HG03469 (cell line): ENCODE measurements around the gene HSPA1B.
A peak's percentile ranks its signal among the peaks of the same experiment; 100 is the strongest.
"Not testable (repeated sequence)": the region's sequence is repeated elsewhere in the genome, so short reads cannot be mapped to it uniquely, and the experiment has no call there.

Experiments used
- ATAC-seq: cut with Tn5 transposase; IDR thresholded peaks from one replicate; pipeline ENCODE4 v1.9.1; 2021; ENCODE audit warnings: mild to moderate bottlenecking, moderate library complexity, moderate number of reproducible peaks; ENCODE audit not compliant: unreplicated experiment

HSPA1B gene

DNA sequence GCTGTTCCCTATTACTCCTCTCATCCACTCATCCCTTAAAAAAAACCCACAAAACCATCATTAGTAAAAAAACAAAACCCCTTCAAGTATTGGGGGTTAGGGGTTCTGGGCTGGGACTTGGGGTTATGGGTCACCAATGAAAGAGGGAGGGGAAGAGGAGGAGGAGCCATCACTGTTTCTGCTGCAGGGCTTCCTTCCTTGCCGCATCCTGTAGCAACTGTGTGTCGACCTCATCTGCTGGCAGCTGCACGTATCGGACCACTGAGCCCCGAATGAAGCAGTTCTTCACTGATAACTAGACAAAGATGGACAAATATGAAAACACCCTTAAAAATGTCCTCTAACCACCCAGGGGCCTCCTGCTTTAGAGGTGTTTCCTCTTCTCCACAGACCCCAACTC lies 29.9 kb upstream of the HSPA1B start:
- no peak for ATAC-seq

DNA sequence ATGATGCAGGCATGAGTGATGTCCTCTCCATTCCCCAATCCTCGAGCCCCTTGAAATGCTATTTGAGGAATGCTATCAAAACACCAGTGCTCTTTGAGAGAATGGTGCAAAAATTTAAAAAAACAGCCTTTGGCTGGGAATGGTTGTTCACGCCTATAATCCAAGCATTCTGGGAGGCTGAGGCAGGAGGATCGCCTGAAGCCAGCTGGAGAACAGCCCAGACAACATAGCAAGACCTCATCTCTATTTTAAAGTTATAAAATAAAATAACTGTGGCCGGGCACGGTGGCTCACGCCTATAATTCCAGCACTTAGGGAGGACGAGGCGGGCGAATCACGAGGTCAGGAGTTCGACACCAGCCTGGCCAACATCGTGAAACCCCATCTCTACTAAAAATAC lies 27.8 kb upstream of the HSPA1B start:
- ATAC-seq = no peak

DNA sequence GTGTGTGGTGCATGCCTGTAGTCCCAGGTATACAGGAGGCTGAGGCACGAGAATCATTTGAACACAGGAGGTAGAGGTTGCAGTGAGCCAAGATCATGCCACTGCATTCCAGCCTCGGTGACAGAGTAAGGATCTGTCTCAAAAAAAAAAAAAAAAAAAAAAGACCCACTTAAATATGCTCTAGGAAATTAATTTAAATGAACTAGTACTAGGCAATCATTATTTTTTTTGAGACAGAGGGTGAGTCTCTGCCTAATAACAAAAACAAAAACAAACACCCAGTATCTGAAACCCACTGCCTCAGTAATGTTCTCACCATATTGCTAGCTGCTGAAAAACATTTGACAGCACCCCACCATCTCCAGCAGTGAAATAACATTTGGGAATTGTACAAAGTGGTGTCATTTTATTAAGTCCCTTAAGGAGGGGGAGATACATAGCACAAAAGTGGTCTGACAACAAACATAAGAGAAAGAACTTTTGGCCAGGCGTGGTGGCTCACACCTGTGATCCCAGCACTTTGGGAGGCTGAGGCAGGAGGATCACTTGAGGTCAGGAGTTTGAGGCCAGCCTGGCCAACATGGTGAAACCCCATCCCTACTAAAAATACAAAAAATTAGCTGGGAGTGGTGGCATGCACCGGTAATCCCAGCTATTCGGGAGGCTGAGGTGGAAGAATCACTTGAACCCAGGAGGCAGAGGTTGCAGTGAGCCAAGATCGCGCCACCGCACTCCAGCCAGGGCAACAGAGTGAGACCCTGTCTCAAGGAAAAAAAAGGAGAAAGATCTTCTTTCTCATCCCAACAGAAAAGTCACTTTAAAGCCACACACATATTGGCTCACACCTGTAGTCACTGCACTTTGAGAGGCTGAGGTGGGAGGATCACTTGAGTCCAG lies 26.3 kb upstream of the HSPA1B start:
- ATAC-seq = not testable (repeated sequence)

DNA sequence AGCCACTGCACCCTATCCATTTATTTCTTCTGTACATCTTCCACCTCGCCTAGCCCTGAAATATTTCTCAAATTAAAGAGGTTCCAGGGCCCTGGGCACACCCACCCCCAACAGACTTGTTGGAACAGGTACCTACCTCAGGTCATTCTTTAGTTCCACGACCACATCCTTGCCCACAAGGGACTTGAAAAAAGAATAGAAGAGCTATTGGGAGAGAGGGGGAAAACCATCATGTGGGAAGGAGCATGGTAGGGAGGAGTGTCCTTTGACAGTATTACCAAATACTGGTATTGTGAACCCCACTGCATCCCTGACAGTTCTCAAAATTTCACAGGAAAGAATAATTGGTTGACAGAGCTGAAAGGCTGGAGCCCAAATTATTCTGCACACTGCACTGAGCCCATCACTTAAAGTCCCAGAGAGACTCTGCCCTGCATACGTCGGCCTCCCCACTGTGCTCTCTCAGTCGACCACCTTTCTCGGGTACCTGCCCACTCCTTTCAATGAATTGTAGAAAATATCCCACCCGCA lies 21.5 kb upstream of the HSPA1B start:
- no peak for ATAC-seq

GRCh38 chr6:31806470-31807272 lies 20.9 kb upstream of the HSPA1B start, which contains the start of gene LSM2:
LSM2 (minus strand) TSS chr6:31806966; CDS start chr6:31806757, 209 bp downstream.
- ATAC-seq = peak; percentile 72

DNA sequence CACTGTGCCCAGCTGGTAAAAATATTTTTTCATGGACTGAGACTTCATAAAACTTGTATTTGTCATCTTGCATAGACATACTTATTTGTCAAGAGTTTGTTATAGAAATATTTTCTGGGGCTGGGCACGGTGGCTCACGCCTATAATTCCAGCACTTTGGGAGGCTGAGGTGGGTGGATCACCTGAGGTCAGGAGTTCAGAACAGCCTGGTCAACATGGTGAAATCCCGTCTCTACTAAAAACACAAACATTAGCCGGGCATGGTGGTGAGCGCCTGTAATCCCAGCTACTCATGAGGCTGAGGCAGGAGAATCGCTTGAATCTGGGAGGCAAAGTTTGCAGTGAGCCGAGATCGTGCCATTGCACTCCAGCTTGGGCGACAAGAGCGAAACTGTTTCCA lies 18.9 kb upstream of the HSPA1B start:
- ATAC-seq = not testable (repeated sequence)

- no peak for ATAC-seq
These were observed 15.9 kb upstream of the HSPA1B start for GRCh38 chr6:31811645-31812044.

- no peak for ATAC-seq
These were observed 14.1 kb upstream of the HSPA1B start for GRCh38 chr6:31813465-31813849.

DNA sequence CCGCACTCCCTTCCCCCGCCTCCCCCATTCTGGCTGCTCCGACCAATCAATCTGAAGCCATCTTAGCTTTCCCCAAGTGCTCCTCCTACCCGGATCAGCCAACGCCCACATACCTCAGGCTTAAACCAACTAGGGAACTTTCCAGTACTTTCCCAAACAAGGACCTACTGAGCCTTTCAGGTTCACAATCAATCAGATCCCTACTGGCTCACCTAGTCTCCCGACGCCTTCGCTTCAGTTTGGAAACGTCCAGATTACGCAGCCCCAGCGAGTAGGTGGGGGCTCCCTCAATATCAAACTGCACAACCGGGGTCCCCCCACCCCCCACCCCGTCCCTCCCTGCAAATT lies 12.9 kb upstream of the HSPA1B start:
- no peak for ATAC-seq

DNA sequence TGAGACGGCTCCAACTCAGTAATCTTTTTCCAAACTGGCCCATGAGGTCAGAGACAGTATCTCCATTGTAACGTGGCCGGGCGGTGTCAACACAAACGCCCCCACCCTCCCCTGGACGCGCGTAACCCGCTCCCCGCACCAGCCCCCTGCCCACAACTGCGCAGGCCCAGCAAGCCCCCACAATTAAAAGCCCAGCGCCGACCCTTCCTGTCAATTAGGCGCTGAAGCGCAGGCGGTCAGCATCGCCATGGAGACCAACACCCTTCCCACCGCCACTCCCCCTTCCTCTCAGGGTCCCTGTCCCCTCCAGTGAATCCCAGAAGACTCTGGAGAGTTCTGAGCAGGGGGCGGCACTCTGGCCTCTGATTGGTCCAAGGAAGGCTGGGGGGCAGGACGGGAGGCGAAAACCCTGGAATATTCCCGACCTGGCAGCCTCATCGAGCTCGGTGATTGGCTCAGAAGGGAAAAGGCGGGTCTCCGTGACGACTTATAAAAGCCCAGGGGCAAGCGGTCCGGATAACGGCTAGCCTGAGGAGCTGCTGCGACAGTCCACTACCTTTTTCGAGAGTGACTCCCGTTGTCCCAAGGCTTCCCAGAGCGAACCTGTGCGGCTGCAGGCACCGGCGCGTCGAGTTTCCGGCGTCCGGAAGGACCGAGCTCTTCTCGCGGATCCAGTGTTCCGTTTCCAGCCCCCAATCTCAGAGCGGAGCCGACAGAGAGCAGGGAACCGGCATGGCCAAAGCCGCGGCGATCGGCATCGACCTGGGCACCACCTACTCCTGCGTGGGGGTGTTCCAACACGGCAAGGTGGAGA lies 12.3 kb upstream of the HSPA1B start, which contains the start of the genes HSPA1A and HSPA1L:
HSPA1A (plus strand) TSS at position 519 of the 814 bp plus-strand sequence; CDS start at position 733, 214 bp downstream.
HSPA1L (minus strand) TSS at position 259 of the 814 bp plus-strand sequence. CDS start 3,311 bp downstream, outside the sequence.
- ATAC-seq = no peak

- not testable (repeated sequence) for ATAC-seq
These were observed 10.2 kb upstream of the HSPA1B start for GRCh38 chr6:31817133-31817928.

- ATAC-seq = not testable (repeated sequence)
These were observed 9.5 kb upstream of the HSPA1B start for GRCh38 chr6:31817929-31818511.

DNA sequence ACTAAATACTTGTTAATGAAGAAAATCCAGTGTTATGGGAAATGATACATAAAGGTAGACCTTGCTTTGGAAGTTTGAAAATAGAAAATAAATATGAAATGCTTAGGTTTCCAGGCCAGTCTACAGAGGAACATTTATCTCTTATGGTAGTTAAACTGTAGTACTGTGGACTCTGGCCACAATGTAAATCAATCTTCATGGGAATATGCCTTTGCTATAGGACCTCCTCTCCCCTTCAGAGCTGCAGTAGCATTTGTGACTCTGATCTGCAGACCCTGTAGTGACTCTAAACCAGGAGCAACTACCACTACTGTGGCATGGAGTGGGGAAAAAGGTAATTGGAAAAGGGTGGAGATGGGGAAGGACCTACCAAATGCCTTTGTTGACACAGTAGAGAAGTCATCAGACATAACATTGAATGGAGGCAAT lies 7.7 kb upstream of the HSPA1B start:
- no peak for ATAC-seq

DNA sequence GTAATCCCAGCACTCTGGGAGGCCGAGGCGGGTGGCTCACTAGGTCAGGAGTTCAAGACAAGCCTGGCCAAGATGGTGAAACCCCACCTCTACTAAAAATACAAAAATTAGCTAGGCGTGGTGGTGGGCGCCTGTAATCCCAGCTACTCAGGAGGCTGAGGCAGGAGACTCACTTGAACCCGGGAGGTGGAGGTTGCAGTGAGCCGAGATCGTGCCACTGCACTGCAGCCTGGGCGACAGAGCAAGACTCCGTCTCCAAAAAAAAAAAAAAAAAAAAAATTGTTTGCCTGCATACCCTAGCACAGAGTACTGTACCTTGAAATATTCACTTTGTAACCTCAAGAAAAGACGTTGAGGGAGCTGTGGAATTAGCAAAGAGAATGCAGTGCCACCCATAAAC lies 7.1 kb upstream of the HSPA1B start:
- ATAC-seq = not testable (repeated sequence)

GRCh38 chr6:31821301-31822035 lies 6.1 kb upstream of the HSPA1B start:
- ATAC-seq = no peak

DNA sequence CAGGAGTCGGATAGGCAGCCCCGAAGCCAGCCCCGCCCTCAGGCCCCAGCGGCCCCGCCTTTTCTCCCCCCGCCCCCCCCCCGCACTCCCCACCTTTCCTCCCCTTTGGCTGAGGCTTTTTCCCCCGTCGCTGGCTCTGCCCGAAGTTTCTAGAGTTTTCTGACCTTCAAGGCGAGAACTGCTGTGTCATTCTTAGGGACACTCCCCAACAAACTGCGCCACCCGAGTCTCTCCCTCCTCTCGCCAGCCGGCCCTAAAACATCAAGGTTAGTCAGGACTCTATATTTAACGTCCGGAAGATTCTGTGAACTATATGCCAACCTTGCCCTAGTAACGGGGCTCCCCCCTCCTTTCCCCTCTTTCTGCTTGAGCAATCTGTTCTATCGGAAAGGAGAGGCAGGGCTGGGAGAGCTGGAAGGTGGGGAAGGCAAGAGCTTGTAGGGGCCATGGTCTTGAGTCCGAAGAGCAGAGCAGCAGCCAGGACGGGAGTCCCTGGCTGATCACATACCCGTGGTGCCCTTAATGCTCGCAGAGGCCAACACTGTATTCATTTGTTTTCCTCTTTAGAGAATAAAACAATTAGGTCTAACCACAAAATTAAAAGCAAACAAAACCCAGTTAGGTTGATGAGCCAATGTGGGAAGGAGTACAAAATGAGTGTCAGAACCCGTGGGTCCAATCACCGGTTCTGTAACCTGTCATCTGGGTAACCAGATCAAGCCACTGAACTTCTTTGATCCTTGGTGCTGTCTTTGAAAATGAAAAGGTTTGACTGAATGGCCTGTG lies 5.3 kb upstream of the HSPA1B start:
- ATAC-seq = no peak

DNA sequence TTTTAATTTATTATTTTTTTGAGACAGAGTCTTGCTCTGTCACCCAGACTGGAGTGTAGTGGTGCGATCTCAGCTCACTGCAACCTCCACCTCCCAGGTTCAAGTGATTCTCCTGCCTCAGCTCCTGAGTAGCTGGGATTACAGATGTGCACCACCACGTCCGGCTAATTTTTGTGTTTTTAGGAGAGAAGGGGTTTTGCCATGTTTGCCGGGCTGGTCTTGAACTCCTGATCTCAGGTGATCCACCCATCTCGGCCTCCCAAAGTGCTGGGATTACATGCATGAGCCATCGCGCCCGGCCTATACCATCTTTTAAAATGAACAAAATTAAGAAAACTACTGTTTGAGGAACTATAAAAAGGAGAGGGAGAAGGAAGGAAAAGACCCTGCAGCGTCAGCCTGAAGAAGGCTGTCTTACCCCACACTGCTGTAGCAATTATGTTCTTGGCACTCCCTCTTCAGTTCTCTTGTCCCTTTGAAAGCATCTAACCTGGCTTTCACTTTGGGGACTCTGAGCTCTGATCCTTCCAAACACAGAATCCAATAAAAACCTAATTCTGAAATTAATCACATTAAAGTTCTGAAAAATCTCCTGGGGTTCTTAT lies 3.8 kb upstream of the HSPA1B start:
- ATAC-seq = not testable (repeated sequence)
